Upper lobe of right lung (tissue), 1 donor: Measurements from ENCODE around the gene TAOK1. TPM values are rescaled to one million over a fixed set of nuclear protein-coding genes. Genes with fewer than 3 reads are reported as not detected.

Experiments
- ATAC-seq: fragments of 200-7000 bp; cut with Tn5 transposase; one replicate; pipeline ENCODE4 v1.9.1; 2020; ENCODE audit warnings: mild to moderate bottlenecking, moderate library complexity
- DNase-seq: peaks from one replicate; pipeline ENCODE4 v3.0.0-alpha.2; 2020
- H3K27ac ChIP-seq: fragments of 200-600 bp; one replicate; pipeline ENCODE4 v1.8.0; 2022
- H3K27me3 ChIP-seq: fragments of 200-600 bp; one replicate; pipeline ENCODE4 v1.8.0; 2022; ENCODE audit warnings: mild to moderate bottlenecking
- H3K36me3 ChIP-seq: fragments of 200-600 bp; one replicate; pipeline ENCODE4 v1.8.0; 2022
- H3K4me1 ChIP-seq: fragments of 200-600 bp; one replicate; pipeline ENCODE4 v1.8.0; 2022
- H3K4me3 ChIP-seq: fragments of 200-600 bp; one replicate; pipeline ENCODE4 v1.8.0; 2022; ENCODE audit warnings: mild to moderate bottlenecking
- H3K9me3 ChIP-seq: fragments of 200-600 bp; one replicate; pipeline ENCODE4 v1.8.0; 2022
- intact Hi-C: fragments of 100-400 bp; cut with DNase I; formaldehyde crosslinking; loops from one replicate; pipeline ENCODE4 v1.11.0; 2022
- total RNA-seq: library from RNA; stranded (reverse); fragmentation: NEBNext Ultra II Directional; extraction: Animal tissue kit (Norgen Biotek cat#: 25700); gene quantifications from one replicate; pipeline ENCODE4 v1.2.1, GENCODE V29; 2021
- TF ChIP-seq, protein P1 (sequence below): fragments of 200-600 bp; IDR thresholded peaks from one replicate; pipeline ENCODE4 v1.8.0; 2022; ENCODE audit warnings: antibody characterized with exemption
- donor health status: DM: no; HTN: yes; CAD: no; lungs with severe emphysema.

TAOK1 gene
- total RNA-seq, 1 donor from 2014 or later: 60.2 TPM

DNA sequence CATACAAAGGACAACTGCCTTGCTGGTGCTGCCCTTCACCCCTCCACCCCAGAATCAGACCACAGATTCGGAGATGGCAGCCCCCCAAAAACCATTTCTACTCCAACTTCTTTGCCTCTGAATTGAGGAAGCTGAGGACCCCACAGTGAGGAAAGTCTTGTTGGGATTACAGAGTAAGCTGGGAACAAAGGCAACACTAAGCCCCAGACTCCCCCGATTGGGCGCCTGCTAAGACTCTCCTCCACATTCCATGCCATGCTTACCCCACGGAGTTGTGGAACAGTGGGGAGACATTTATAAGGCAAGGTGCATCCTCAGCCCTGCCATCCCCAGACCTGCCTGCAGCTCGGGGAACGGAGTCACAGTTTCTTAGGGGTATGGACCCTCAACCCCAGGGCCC is 197.4 kb downstream of the TAOK1 start:
- TF ChIP-seq, protein P1, sequence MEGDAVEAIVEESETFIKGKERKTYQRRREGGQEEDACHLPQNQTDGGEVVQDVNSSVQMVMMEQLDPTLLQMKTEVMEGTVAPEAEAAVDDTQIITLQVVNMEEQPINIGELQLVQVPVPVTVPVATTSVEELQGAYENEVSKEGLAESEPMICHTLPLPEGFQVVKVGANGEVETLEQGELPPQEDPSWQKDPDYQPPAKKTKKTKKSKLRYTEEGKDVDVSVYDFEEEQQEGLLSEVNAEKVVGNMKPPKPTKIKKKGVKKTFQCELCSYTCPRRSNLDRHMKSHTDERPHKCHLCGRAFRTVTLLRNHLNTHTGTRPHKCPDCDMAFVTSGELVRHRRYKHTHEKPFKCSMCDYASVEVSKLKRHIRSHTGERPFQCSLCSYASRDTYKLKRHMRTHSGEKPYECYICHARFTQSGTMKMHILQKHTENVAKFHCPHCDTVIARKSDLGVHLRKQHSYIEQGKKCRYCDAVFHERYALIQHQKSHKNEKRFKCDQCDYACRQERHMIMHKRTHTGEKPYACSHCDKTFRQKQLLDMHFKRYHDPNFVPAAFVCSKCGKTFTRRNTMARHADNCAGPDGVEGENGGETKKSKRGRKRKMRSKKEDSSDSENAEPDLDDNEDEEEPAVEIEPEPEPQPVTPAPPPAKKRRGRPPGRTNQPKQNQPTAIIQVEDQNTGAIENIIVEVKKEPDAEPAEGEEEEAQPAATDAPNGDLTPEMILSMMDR: no peak
- Histone ChIP-seq H3K4me3 (peak overlapping the region; percentile 77), H3K27ac (peak overlapping the region; percentile 79), H3K4me1 (peaks cover 56% of the 10 kb centered on the region), H3K27me3 (no peaks in the 10 kb centered on the region), H3K36me3 (peaks cover 1% of the 10 kb centered on the region), H3K9me3 (no peaks in the 10 kb centered on the region)
- intact Hi-C loops: no loop called here
- ATAC-seq (no peak), DNase-seq (no peak)

- DNase-seq: no peak
- peak overlapping the region; percentile 79 for H3K27ac ChIP-seq
- H3K27me3 ChIP-seq: no peaks in the 10 kb centered on the region
- no peaks in the 10 kb centered on the region for H3K36me3 ChIP-seq
- TF ChIP-seq, protein P1: no peak
- peaks cover 59% of the 10 kb centered on the region for H3K4me1 ChIP-seq
- H3K9me3 ChIP-seq: no peaks in the 10 kb centered on the region
- intact Hi-C loops: no loop called here
- ATAC-seq: no peak
- peak overlapping the region; percentile 77 for H3K4me3 ChIP-seq
Observed at GRCh38 chr17:29588017-29588561, 197.9 kb downstream of the TAOK1 start.

DNA sequence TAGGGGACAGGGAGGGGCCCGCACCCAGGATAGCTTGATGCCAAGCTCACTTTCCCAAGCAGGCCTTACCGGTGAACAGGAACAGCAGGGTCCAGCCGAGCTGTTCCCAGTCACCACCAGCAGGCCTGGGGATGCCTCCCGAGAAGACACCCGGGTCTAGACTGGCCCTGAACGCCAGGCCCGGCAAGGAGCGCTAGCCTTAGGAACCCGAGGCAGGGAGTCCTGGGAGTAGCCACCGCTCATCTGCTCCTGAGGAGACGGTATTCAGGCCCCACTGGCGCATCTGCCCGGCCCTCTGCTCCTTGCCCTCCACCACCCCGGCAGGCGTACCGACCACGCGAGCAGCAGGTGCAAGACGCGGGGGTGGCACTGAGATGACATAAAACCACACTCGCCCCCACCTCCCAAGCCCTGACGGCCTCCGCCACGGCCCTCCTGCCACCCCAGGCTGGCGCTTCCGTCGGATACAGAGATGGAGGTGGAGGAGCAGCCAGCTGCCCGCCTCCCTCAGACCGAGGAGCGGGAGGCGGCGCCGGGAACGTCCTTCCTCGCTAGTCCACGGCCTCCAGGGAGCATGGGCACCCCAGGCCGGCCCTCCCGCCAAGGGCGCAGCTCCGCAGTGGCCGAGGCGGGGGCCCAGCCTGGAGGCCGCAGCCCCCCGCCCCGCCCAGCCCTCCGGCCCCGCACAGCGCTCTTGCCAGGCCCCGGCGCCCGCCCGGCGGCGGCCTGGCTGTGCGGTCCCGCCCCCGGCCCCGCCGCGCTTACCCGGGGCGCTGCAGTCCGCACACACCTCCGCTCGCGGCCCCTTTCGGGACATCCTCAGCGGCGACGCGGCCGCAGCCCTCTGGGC is 198.6 kb downstream of the TAOK1 start:
- Histone ChIP-seq H3K27ac (peak overlapping the region; percentile 79), H3K27me3 (no peaks in the 10 kb centered on the region), H3K36me3 (no peaks in the 10 kb centered on the region), H3K4me3 (peak overlapping the region; percentile 77), H3K9me3 (no peaks in the 10 kb centered on the region), H3K4me1 (peaks cover 58% of the 10 kb centered on the region)
- peak; percentile 78 for DNase-seq
- ATAC-seq: peak; percentile 0
- intact Hi-C loops: no loop called here
- TF ChIP-seq, protein P1: no peak

- Histone ChIP-seq H3K4me1 (peaks cover 58% of the 10 kb centered on the region), H3K27ac (peak within 1 kb of the TSS; percentile 79), H3K27me3 (no peaks in the 10 kb centered on the region), H3K4me3 (peak within 1 kb of the TSS; percentile 77), H3K36me3 (no peaks in the 10 kb centered on the region), H3K9me3 (no peaks in the 10 kb centered on the region)
- ATAC-seq (peak; percentile 88), DNase-seq (peak; percentile 92)
- intact Hi-C loops: no loop called here
- TF ChIP-seq, protein P1: no peak
Observed at GRCh38 chr17:29589524-29590410, 199.6 kb downstream of the TAOK1 start, which contains the start of gene GIT1. Gene GIT1 (minus strand): TSS chr17:29589648. CDS start chr17:29589378, 270 bp downstream.

- Histone ChIP-seq H3K4me3 (peak overlapping the region; percentile 60), H3K36me3 (no peaks in the 10 kb centered on the region), H3K4me1 (peaks cover 58% of the 10 kb centered on the region), H3K27me3 (no peaks in the 10 kb centered on the region), H3K9me3 (no peaks in the 10 kb centered on the region), H3K27ac (peak overlapping the region; percentile 61)
- TF ChIP-seq, protein P1: no peak
- intact Hi-C loops: no loop called here
- ATAC-seq (no peak), DNase-seq (peak; percentile 61)
Observed at GRCh38 chr17:29590411-29591145, 200.4 kb downstream of the TAOK1 start.
